ENCODE measurements around the gene GYG1. TPM values are rescaled to one million over a fixed set of nuclear protein-coding genes. Genes with fewer than 3 reads are reported as not detected.

The GYG1 gene
- total and polyA plus RNA-seq, 2 of the 8 experiments (the other 6 are each of a cell fraction or from before 2014, with no cell fraction given): 19.4 to 34.2 TPM

GRCh38 chr3:148953094-148953493 lies 38.2 kb upstream of the GYG1 start:
- Histone ChIP-seq H3K56ac (replicated peaks; ENCODE audit: insufficient read length, low read depth, low read length) (no peak overlapping the region), H3K23ac (ENCODE audit: insufficient read length) (no peak overlapping the region), H4K8ac (ENCODE audit: extremely low read depth, insufficient read depth, low read length) (no peak overlapping the region), H3K4me3 (ENCODE audit: extremely low read depth in 1 of 4, insufficient read depth in 2 of 4, low read depth in 3 of 4, low read length in 4 of 4) (no peak overlapping the region), H3K18ac (ENCODE audit: extremely low read depth, low read length) (no peak overlapping the region), H2BK5ac (ENCODE audit: low read depth, low read length) (no peak overlapping the region), H2BK12ac (ENCODE audit: low read depth, low read length) (no peak overlapping the region), H3K9me3 (ENCODE audit: insufficient read depth in 2 of 2, low read depth in 1 of 2, low read length in 1 of 2) (no peaks in the 10 kb centered on the region), H3K36me3 (ENCODE audit: control insufficient read depth in 2 of 4, insufficient read depth in 4 of 4, low read length in 3 of 4) (no peaks in the 10 kb centered on the region), H3K4ac (replicated peaks; ENCODE audit: insufficient read length, low read depth, low read length) (no peak overlapping the region), H3K9ac (replicated peaks in 1 of 4; ENCODE audit: extremely low read depth in 1 of 4, low read depth in 3 of 4, low read length in 3 of 4) (no peak overlapping the region), H2BK120ac (replicated peaks; ENCODE audit: low read depth, low read length) (no peak overlapping the region), H4K5ac (ENCODE audit: insufficient read length, low read depth, low read length) (no peak overlapping the region), H3K27me3 (replicated peaks in 1 of 4; ENCODE audit: control insufficient read depth in 3 of 4, extremely low read depth in 1 of 4, insufficient read depth in 3 of 4, low read length in 3 of 4) (no peaks in the 10 kb centered on the region), H4K20me1 (replicated peaks in 1 of 2; ENCODE audit: control insufficient read depth in 1 of 2, insufficient read depth in 2 of 2, low read length in 2 of 2) (no peaks in the 10 kb centered on the region), H2BK20ac (ENCODE audit: low read length) (no peak overlapping the region), H3K23me2 (ENCODE audit: low read depth, low read length) (no peaks in the 10 kb centered on the region), H3K27ac (ENCODE audit: low read depth, low read length) (no peak overlapping the region), H3K79me2 (ENCODE audit: control insufficient read depth in 1 of 2, insufficient read depth in 2 of 2, low read length in 2 of 2) (no peaks in the 10 kb centered on the region), H3K4me2 (ENCODE audit: insufficient read depth in 1 of 2, low read depth in 2 of 2, low read length in 2 of 2) (no peak overlapping the region), H3K79me1 (ENCODE audit: low read depth, low read length) (no peaks in the 10 kb centered on the region), H2AK5ac (ENCODE audit: low read depth, low read length) (no peak overlapping the region), H3K4me1 (replicated peaks in 1 of 4; ENCODE audit: control insufficient read depth in 3 of 4, insufficient read depth in 4 of 4, low read length in 3 of 4) (peaks cover 0 to 7% (median 4%) of the 10 kb centered on the region in 4 experiments; a peak in 4 of 7 replicates), H3K14ac (ENCODE audit: insufficient read length) (no peak overlapping the region), H2BK15ac (ENCODE audit: low read length) (no peak overlapping the region), H4K91ac (replicated peaks; ENCODE audit: insufficient read length, low read length) (no peak overlapping the region), H2AFZ (ENCODE audit: low read length) (no peak overlapping the region)
- DNase-seq (ENCODE audit: low read depth in 1 of 2, low spot score in 2 of 2) (no peak), FAIRE-seq (no peak)
- ChIA-PET POLR2A (ENCODE audit: partially characterized antibody) (no interaction called here), CTCF (ENCODE audit: partially characterized antibody) (interaction anchor here (0.7 to 6.1 kb wide), 22 partner anchors 8 to 544 kb away, joined by 3 to 95 read pairs (median 4); partner anchors contain the start of gene TM4SF18)
- TF ChIP-seq GABPA (IDR thresholded peaks at IDR 0.05; ENCODE audit: borderline replicate concordance, insufficient read depth, low read length): no peak
- TF ChIP-seq JUND (IDR thresholded peaks at IDR 0.05; ENCODE audit: low read length): no peak
